Measurements from ENCODE around the gene NKX2-8.

GRCh38 chr14:36583893-36584811 lies 1.7 kb upstream of the NKX2-8 start:
- TF ChIP-seq CTCF (IDR thresholded peaks at IDR 0.05; ENCODE audit: insufficient read depth, low read depth, low read length) (no peak), EZH2 (IDR thresholded peaks at IDR 0.05; ENCODE audit: insufficient read depth, low read length) (peak; percentile 23)

All from astrocyte (in vitro differentiated cells and primary cell).